Ovary (tissue), 3 donors: Measurements from ENCODE around the gene GSG1L.

Source experiments
- EP300 ChIP-seq: sonication (generic); formaldehyde crosslinking; IDR thresholded peaks from one replicate; pipeline ENCODE4 v1.6.1; 2017; ENCODE audit warnings: antibody characterized with exemption
- POLR2A ChIP-seq: fragments of 450-650 bp; IDR thresholded peaks from one replicate; pipeline ENCODE4 v1.6.1; 2017; ENCODE audit warnings: antibody characterized with exemption, mild to moderate bottlenecking, moderate library complexity
- TF ChIP-seq, protein P1 (sequence below), 3 donors: fragments of 450-650 bp in 2 of 3; fragments of 200-600 bp in 1 of 3; IDR thresholded peaks; one replicate each; pipeline versions ENCODE4 v1.5.1 to v1.8.0; 2016 to 2022; ENCODE audit warnings: antibody characterized with exemption in 3 of 3, mild to moderate bottlenecking in 1 of 3
- donor health status: DM: no; HTN: no; CAD: no.

DNA sequence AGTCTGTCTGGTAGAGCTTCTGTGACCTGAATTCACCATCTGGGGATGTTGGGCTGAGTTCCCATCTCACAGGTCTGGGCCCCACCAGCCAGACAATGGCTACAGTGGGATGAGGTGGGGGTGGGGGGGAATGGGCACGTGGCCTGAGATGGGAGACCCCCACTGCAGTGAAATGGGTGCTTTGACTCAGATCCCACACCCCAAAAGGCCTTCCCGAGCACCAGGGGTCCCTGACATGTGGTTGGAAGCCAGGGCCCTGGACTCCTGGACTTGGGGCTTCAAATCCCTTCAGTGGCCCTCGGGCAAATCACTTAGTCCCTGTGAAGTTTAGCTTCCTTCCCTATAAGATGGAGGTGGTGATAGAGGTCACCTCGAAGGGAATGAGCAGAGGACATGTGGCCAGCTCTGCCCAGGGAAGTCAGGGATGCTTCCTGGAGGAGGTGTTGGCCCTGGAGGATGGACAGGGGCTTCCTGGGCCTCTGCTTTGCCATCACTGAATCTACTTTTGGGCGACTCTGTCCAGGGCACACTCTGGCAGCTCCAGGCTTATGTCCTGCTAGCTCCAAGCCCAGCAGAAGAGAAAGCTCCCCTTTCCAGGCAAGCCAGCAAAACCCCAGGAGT lies 295.4 kb downstream of the GSG1L start:
- TF ChIP-seq, protein P1, sequence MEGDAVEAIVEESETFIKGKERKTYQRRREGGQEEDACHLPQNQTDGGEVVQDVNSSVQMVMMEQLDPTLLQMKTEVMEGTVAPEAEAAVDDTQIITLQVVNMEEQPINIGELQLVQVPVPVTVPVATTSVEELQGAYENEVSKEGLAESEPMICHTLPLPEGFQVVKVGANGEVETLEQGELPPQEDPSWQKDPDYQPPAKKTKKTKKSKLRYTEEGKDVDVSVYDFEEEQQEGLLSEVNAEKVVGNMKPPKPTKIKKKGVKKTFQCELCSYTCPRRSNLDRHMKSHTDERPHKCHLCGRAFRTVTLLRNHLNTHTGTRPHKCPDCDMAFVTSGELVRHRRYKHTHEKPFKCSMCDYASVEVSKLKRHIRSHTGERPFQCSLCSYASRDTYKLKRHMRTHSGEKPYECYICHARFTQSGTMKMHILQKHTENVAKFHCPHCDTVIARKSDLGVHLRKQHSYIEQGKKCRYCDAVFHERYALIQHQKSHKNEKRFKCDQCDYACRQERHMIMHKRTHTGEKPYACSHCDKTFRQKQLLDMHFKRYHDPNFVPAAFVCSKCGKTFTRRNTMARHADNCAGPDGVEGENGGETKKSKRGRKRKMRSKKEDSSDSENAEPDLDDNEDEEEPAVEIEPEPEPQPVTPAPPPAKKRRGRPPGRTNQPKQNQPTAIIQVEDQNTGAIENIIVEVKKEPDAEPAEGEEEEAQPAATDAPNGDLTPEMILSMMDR (IDR thresholded peaks at IDR 0.05), result no peak
- no peak for TF ChIP-seq POLR2A
- no peak for TF ChIP-seq EP300
